ENCODE data around the gene MGLL.

MGLL gene

GRCh38 chr3:127787071-127787490 is 35.2 kb downstream of the MGLL start:
- no peak for DNase-seq

- no peak for DNase-seq
Observed at GRCh38 chr3:127786353-127787070, 35.8 kb downstream of the MGLL start.

GRCh38 chr3:127785711-127786265 is 36.5 kb downstream of the MGLL start:
- no peak for DNase-seq

DNA sequence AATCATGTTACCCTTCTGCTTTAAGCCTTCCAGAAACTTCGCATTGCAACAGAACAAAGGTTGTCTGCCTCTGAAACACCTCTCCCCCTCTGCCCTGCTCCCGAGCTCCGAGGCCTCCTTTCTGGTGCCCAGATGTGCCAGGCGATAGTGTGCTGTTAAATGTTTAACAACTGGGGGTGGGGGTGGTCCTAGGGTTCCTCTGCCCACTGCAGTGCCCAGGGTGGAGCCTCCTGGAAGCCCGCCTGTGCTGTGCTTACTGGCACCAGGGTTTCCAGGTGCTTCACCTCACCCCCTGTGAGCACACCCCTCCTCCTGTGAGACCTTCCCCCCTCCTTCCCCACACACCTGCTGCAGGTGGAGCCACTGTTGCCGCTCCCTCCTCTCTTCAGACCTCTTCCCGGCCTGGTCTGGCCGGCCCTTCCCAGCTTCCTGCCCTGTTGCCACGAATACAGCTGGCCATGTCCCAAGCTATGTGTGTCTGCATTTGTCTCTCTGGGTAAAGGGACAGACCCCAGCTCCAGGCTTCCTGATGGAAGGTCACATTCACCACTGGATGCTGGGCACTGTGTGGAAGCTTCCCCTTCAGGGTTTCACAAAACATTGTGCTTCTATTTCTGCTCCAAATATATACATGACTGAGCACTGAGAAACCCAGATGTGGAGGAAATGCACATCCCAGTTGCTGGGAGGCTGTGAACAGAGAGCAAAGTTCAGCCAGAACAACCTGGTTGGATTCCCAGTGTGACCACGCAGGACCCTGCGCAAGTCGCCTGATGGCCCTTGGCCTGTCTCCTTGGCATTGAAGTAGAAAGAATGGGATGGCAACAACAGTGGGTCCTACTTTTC is 37.2 kb downstream of the MGLL start:
- DNase-seq = no peak

DNA sequence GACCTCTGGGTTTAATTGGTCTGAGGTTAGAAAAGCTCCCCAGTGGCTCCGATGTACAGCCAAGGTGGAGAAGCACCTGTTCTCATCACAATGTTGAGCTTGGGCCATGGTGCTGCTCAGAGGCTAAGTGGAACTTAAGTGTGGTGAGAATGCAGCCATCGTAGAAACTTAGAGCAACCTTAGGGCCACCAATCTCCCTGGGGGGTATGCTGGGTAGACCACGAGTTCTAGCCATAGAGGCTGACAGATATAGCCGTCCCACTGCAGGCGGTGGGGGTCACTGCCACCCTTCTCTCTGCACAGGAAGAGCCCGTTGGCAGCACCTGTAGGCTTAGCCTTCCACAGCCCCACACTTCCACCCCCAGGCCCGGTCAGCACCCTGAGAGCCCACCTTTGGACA is 38.0 kb downstream of the MGLL start:
- no peak for DNase-seq

GRCh38 chr3:127783642-127784160 is 38.6 kb downstream of the MGLL start:
- no peak for DNase-seq

- no peak for DNase-seq
Observed at GRCh38 chr3:127783166-127783565, 39.1 kb downstream of the MGLL start.

DNA sequence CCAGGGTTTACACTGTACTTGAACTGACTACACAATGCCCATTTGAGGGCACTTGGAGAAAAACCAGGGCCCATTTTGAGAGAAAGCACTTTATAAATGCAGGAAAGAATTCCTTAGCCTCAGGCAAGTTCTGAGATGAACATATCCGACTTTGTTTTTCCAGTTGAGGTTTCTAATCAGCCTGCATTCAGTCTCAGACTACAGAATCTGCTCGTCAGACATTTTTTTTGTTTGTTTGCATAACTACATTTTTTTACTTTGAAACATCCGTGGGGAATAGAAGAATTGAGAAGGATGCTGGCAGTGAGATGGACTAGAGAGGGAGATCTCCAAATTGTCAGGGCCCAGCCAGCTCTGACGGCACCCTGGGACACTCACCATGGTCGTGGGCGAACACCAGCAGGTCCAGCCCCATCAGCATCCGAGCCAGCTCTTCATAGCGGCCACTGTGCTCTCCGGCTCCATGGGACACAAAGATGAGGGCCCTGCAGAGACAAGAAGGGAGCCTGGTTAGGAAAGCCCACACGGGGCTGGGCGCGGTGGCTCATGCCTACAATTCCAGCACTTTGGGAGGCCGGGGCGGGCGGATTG is 40.8 kb downstream of the MGLL start:
- DNase-seq = no peak

GRCh38 chr3:127780536-127781400 is 41.5 kb downstream of the MGLL start:
- no peak for DNase-seq

- no peak for DNase-seq
Observed at GRCh38 chr3:127779747-127780146, 42.6 kb downstream of the MGLL start.

GRCh38 chr3:127777921-127778656 is 44.2 kb downstream of the MGLL start:
- DNase-seq = no peak

DNA sequence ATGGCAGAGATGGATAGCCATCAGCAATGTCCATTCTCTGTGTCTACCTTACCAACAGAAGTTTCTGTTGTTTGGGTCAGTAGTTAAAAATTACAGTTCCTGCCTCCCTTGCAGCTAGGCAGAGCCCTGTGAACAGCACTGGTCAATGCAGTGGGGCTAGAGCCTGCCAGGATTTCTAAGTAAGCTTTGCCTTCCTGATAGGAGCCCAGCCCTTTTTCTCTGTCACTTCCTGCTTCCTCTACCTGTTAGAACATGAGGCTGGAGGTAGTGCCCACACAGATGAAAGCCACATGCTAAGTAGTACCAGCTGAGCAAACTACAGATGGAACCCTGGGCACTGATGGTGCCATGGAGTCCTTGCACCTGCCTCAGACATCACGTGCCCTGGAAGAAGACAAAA is 45.0 kb downstream of the MGLL start:
- no peak for DNase-seq

GRCh38 chr3:127776347-127776746 is 46.0 kb downstream of the MGLL start:
- DNase-seq = no peak

GRCh38 chr3:127775398-127776109 is 46.8 kb downstream of the MGLL start:
- no peak for DNase-seq

DNA sequence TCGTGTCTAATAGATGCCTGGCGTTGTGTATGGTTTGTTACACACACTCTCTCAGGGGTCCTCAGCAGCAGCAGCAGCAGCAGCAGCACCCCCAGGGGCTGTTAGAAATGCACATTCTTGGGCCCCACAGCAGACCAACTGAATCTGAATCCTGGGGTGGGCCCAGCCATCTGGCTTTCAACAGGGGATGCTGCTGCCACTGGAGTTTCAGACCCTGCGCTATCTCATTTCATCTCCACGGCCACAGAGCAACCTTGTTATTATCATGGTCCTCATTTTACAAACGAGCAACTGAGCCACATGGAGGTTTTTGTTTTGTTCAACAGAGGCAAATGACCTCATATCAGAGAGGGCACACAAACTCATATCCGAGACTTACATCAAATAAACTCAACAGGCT is 47.7 kb downstream of the MGLL start:
- no peak for DNase-seq

DNA sequence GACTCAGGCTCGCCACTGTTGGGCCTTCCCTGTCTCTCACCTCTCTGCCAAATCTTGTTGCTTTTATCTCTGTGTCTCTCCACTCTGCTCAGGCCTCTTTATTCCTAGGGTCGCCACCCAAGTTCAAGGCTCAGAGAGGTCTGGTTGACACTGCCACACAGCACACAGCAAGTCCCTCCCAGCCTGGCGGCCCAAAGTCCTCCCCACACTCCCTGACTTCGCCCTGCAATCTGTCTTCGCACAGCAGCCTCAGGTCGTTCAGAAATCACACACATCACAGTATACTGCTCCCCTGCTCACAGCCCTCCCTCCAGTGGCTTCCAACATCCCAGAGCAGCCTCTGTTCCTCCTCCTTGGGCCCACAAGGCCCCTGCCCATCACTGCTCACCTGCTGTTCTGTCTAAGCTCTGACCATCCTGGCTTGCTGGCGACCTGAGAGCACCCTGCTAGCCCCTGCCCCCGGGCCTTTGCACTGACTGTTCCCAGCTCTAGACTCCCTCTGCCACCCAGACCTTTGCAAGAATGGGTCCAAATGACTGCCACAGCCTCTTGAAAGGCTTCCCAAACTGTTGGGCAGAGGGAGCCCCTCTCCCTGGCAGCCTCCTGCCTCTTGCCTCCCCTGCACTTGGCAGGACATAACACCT is 48.4 kb downstream of the MGLL start:
- DNase-seq = no peak

DNA sequence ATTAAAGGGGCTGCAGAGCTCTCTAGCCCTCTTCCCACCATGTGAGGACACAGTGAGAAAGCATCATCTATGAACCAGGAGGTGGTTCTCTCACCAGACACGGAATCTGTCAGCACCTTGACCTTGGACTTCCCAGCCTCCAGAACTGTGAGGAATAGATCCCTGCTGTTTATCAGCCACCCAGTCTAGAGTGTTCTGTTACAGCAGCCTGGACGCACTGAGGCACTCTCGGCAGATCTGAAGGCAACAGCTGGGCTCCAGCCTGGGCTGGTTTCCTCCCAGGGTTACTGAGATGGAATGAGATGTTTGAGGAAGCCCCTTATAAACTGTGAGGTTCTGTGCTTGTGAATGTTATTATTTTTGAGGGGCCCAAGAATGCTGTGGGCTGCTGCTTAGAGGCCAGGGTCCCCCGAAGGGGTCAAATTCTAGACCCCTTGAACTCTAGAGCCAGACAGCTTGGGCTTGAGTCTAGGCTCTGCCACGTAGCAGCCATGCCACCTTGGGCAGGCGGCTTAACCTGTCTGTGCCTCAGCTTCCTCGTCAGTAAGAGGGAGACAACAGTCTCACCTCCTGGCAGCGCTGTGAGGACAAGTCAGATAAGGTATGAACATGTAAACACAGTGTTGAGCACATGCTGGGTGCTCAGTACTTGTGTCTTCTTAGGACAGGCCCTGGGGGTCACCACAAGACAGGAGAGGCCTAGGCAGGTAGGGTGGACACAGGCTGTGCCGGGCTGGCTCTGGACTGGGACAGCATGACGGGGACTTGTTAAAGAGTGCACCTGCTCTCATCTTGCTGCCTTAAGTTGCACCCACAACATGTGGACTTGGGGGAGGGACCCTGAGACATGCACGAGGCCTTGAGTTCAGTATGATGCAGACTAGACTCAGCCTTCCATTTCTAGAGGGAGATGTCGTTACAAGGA is 49.2 kb downstream of the MGLL start:
- DNase-seq = no peak

GRCh38 chr3:127772273-127772672 is 50.0 kb downstream of the MGLL start:
- no peak for DNase-seq

DNA sequence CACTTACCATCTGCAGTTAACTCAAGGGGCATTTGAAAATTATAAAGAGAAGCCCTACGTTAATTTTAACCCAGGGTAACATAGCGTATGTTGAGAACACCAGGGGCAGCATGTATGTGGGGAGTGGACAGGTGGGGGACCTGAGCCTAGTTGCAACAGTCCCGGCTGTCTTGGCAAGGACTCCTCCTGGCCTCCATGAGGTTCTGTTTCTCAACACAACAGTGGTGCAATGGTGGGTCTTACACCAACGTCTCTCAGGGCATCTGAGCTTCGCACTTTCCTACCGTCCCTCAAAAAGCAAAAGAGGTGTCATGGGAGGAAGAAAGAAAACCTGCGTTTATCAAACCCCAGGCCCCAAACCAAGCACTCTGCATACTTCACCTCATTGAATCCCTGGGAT is 50.6 kb downstream of the MGLL start:
- no peak for DNase-seq
